HepG2 (cell line): ENCODE data around the gene RBSN. TPM values are rescaled to one million over a fixed set of nuclear protein-coding genes. Genes with fewer than 3 reads are reported as not detected.
A peak's percentile ranks its signal among the peaks of the same experiment; 100 is the strongest.

Experiments used
- E2F5 ChIP-seq: sonication (generic); formaldehyde crosslinking; conservative IDR thresholded peaks from 2 replicates; pipeline ENCODE4 v1.4.0; 2020; ENCODE audit warnings: missing genetic modification reagents
- HDAC1 ChIP-seq: sonication (generic); formaldehyde crosslinking; IDR thresholded peaks from 2 replicates; pipeline ENCODE4 v1.5.1; 2020; ENCODE audit warnings: mild to moderate bottlenecking, missing genetic modification reagents
- HINFP ChIP-seq: sonication (generic); formaldehyde crosslinking; IDR thresholded peaks from 2 replicates; pipeline ENCODE4 v1.4.0; 2020; ENCODE audit warnings: low read depth, mild to moderate bottlenecking, missing genetic modification reagents
- HIVEP1 ChIP-seq: sonication (generic); formaldehyde crosslinking; IDR thresholded peaks from 2 replicates; pipeline ENCODE4 v1.4.0; 2020; ENCODE audit warnings: mild to moderate bottlenecking, missing genetic modification reagents
- IRX3 ChIP-seq: sonication (generic); formaldehyde crosslinking; IDR thresholded peaks from 2 replicates; pipeline ENCODE4 v1.8.1; 2023; ENCODE audit warnings: mild to moderate bottlenecking, low read depth, missing genetic modification reagents, borderline replicate concordance
- KAT7 ChIP-seq: IDR thresholded peaks from 2 replicates; pipeline ENCODE4 v1.6.1; 2018; ENCODE audit warnings: borderline replicate concordance, missing compliant biosample characterization
- KDM2A ChIP-seq: sonication (generic); formaldehyde crosslinking; IDR thresholded peaks from 2 replicates; pipeline ENCODE4 v1.4.0; 2020; ENCODE audit warnings: low read depth, missing genetic modification reagents, borderline replicate concordance
- PITX1 ChIP-seq: sonication (generic); formaldehyde crosslinking; IDR thresholded peaks from 2 replicates; pipeline ENCODE4 v1.5.1; 2020; ENCODE audit warnings: mild to moderate bottlenecking, missing genetic modification reagents
- SRF ChIP-seq: IDR thresholded peaks from 2 replicates; pipeline ENCODE4 v1.6.1; 2011; ENCODE audit warnings: mild to moderate bottlenecking, low read depth, low read length, moderate library complexity
- TOE1 ChIP-seq: sonication (generic); formaldehyde crosslinking; IDR thresholded peaks from 2 replicates; pipeline ENCODE4 v1.4.0; 2020; ENCODE audit warnings: mild to moderate bottlenecking, missing genetic modification reagents
- ZFP82 ChIP-seq: sonication (generic); formaldehyde crosslinking; IDR thresholded peaks from 2 replicates; pipeline ENCODE4 v1.5.1; 2020; ENCODE audit warnings: mild to moderate bottlenecking, missing genetic modification reagents, borderline replicate concordance
- ZNF407 ChIP-seq: sonication (generic); formaldehyde crosslinking; IDR thresholded peaks from one replicate; pipeline ENCODE4 v1.5.1; 2020; ENCODE audit warnings: mild to moderate bottlenecking, missing genetic modification reagents; ENCODE audit errors: not compliant biosample characterization
- ZNF562 ChIP-seq: sonication (generic); formaldehyde crosslinking; IDR thresholded peaks from 2 replicates; pipeline ENCODE4 v1.8.0; 2022; ENCODE audit warnings: missing genetic modification reagents, borderline replicate concordance
- ZNF770 ChIP-seq: sonication (generic); formaldehyde crosslinking; IDR thresholded peaks from 2 replicates; pipeline ENCODE4 v1.5.0; 2020; ENCODE audit warnings: mild to moderate bottlenecking, missing genetic modification reagents
- polyA plus RNA-seq, 8 experiments: library from polyadenylated mRNA; depleted of rRNA in 3 of 8; stranded (reverse) in 7 of 8; unstranded in 1 of 8; fragments of >200 nt; fragmentation: Illumina TruSeq in 4 of 8; extraction: Trizol in 4 of 8; gene quantifications; 2 replicates each; pipeline versions ENCODE4 v1.2.1 to v1.2.3, GENCODE V29; 2011 to 2016; ENCODE audit warnings: low read depth in 4 of 8, missing spikeins in 1 of 8, mixed read lengths in 1 of 8; ENCODE audit not compliant: insufficient read depth in 1 of 8
- total RNA-seq, 5 experiments: library from RNA; depleted of rRNA; stranded (reverse); fragments of >200 nt; fragmentation: Illumina TruSeq; extraction: Trizol; gene quantifications; 2 replicates each; pipeline ENCODE4 v1.2.3, GENCODE V29; 2016; ENCODE audit warnings: low read depth in 1 of 5

RBSN gene
- total and polyA plus RNA-seq, 2 of the 13 experiments (the other 11 are each of a cell fraction or from before 2014, with no cell fraction given), result 7.9 to 11.8 TPM

GRCh38 chr3:15098503-15099363, at the start of gene RBSN (continued):
- peak; percentile 75 for TF ChIP-seq ZNF770 (CRISPR knock-in tag)
- peak; percentile 81; the same call in 1 of the 2 replicates for TF ChIP-seq ZNF562 (CRISPR knock-in tag)
- TF ChIP-seq IRX3 (CRISPR knock-in tag), result peak; percentile 93; the same call in 1 of the 2 replicates
- peak; percentile 96 for TF ChIP-seq ZNF407
- peak; percentile 99 for TF ChIP-seq E2F5
- peak; percentile 85 for TF ChIP-seq TOE1 (CRISPR knock-in tag)
- peak; percentile 99 for TF ChIP-seq HDAC1 (CRISPR knock-in tag)
- peak; percentile 68; the same call in 1 of the 2 replicates for TF ChIP-seq PITX1 (CRISPR knock-in tag)
- peak; percentile 98 for TF ChIP-seq SRF
- peak; percentile 52; the same call in 1 of the 2 replicates for TF ChIP-seq HINFP
- peak; percentile 71; the same call in 1 of the 2 replicates for TF ChIP-seq ZFP82 (CRISPR knock-in tag)
- TF ChIP-seq KDM2A (CRISPR knock-in tag), result peak; percentile 93; the same call in 1 of the 2 replicates
- peak; percentile 96 for TF ChIP-seq KAT7 (CRISPR knock-in tag)
- peak; percentile 53; the same call in 1 of the 2 replicates for TF ChIP-seq HIVEP1 (CRISPR knock-in tag)
